ENCODE results near the gene SPINDOC. TPM values are rescaled to one million over a fixed set of nuclear protein-coding genes. Genes with fewer than 3 reads are reported as not detected.

Gene SPINDOC
- total RNA-seq, 1 experiment from 2014 or later: 121 TPM

GRCh38 chr11:63782749-63783148 is 30.5 kb upstream of the SPINDOC start:
- H2BK20ac ChIP-seq (ENCODE audit: low read depth, low read length, poor library complexity, severe bottlenecking): no peak overlapping the region
- H3K4me1 Mint-ChIP-seq: no peaks in the 10 kb centered on the region; a peak in 2 of 4 replicates

More at GRCh38 chr11:63782749-63783148, 30.5 kb upstream of the SPINDOC start:
- Histone ChIP-seq H2BK15ac (ENCODE audit: low read depth, low read length) (no peak overlapping the region), H2AK5ac (ENCODE audit: insufficient read length, low read length) (no peak overlapping the region), H2BK5ac (ENCODE audit: insufficient read length, low read length) (no peak overlapping the region), H3K18ac (ENCODE audit: insufficient read length, low read depth, low read length) (no peak overlapping the region), H3K4ac (ENCODE audit: low read depth, low read length) (no peak overlapping the region), H3K23ac (ENCODE audit: insufficient read length, low read depth, low read length) (no peak overlapping the region), H4K91ac (ENCODE audit: insufficient read length, low read depth, low read length) (no peak overlapping the region), H2BK12ac (ENCODE audit: insufficient read length, low read depth, low read length) (no peak overlapping the region), H3K56ac (ENCODE audit: insufficient read length, low read depth, low read length) (no peak overlapping the region), H3K14ac (ENCODE audit: insufficient read depth, low read length) (no peak overlapping the region), H2AFZ (ENCODE audit: low read length) (no peak overlapping the region), H3K79me1 (ENCODE audit: insufficient read depth, low read depth, low read length, poor library complexity, severe bottlenecking) (no peaks in the 10 kb centered on the region), H3K23me2 (ENCODE audit: insufficient read length, low read depth, low read length, poor library complexity, severe bottlenecking) (no peaks in the 10 kb centered on the region), H3K27me3 (ENCODE audit: insufficient read depth, low read length) (no peaks in the 10 kb centered on the region; the same call in 1 of the 2 replicates), H3T11ph (ENCODE audit: low read length) (no peak overlapping the region), H3K4me1 (ENCODE audit: insufficient read depth, low read length) (no peaks in the 10 kb centered on the region; the same call in 1 of the 2 replicates), H3K79me2 (ENCODE audit: insufficient read depth, low read length) (no peaks in the 10 kb centered on the region), H4K5ac (ENCODE audit: insufficient read length, low read depth, low read length) (no peak overlapping the region), H3K27ac (ENCODE audit: insufficient read length, low read depth, low read length) (no peak overlapping the region), H3K4me2 (ENCODE audit: insufficient read depth, insufficient read length, low read length) (no peak overlapping the region), H4K8ac (replicated peaks; ENCODE audit: insufficient read length, low read depth, low read length) (no peak overlapping the region), H3K9ac (ENCODE audit: extremely low read depth, insufficient read length, low read length) (no peak overlapping the region), H3K9me3 (ENCODE audit: control insufficient read depth, low read depth, low read length) (no peaks in the 10 kb centered on the region), H4K20me1 (ENCODE audit: control insufficient read depth, insufficient read depth, insufficient read length) (no peaks in the 10 kb centered on the region), H2BK120ac (ENCODE audit: low read depth, low read length, poor library complexity, severe bottlenecking) (no peak overlapping the region)
- Mint-ChIP-seq H3K27ac (no peak overlapping the region), H3K36me3 (ENCODE audit: insufficient read depth in 1 of 3, low read depth in 3 of 3) (no peaks in the 10 kb centered on the region), H3K27me3 (ENCODE audit: low read depth) (peaks cover 4% of the 10 kb centered on the region), H3K9me3 (no peaks in the 10 kb centered on the region), H3K4me3 (no peak overlapping the region)
- TF ChIP-seq CTCF (conservative IDR thresholded peaks at IDR 0.05): no peak
- no peak for DNase-seq
- no CpG with 5 or more reads among the region's 6 CpGs for WGBS (ENCODE audit: extremely low coverage, insufficient read length, low lambda C conversion rate)

Data from H9 (cell line).